HEK293 (cell line): Measurements from ENCODE around the gene STRN3.

Source experiments
- IKZF3 ChIP-seq: fragments of 450-650 bp; IDR thresholded peaks from 2 replicates; pipeline ENCODE4 v1.5.0; 2018; ENCODE audit warnings: missing biosample characterization, mild to moderate bottlenecking, missing genetic modification characterization, moderate library complexity
- PBX3 ChIP-seq: sonication (generic); formaldehyde crosslinking; IDR thresholded peaks from 2 replicates; pipeline ENCODE4 v1.8.1; 2022; ENCODE audit warnings: mild to moderate bottlenecking, moderate library complexity, missing genetic modification reagents
- PRDM1 ChIP-seq: fragments of 450-650 bp; formaldehyde crosslinking; IDR thresholded peaks from 2 replicates; pipeline ENCODE4; 2016; ENCODE audit warnings: missing biosample characterization, missing genetic modification characterization
- PRDM2 ChIP-seq: fragments of 450-650 bp; formaldehyde crosslinking; IDR thresholded peaks from 2 replicates; pipeline ENCODE4 v1.5.1; 2016; ENCODE audit warnings: missing biosample characterization, missing genetic modification characterization, borderline replicate concordance
- SALL2 ChIP-seq: fragments of 450-650 bp; formaldehyde crosslinking; IDR thresholded peaks from 2 replicates; pipeline ENCODE4 v1.5.0; 2017; ENCODE audit warnings: missing biosample characterization, mild to moderate bottlenecking, missing genetic modification characterization, borderline replicate concordance
- SCRT1 ChIP-seq: fragments of 450-650 bp; formaldehyde crosslinking; IDR thresholded peaks from 2 replicates; pipeline ENCODE4 v1.5.1; 2016; ENCODE audit warnings: missing biosample characterization, missing genetic modification characterization, borderline replicate concordance
- SP2 ChIP-seq: fragments of 450-650 bp; formaldehyde crosslinking; IDR thresholded peaks from 2 replicates; pipeline ENCODE4 v1.5.1; 2016; ENCODE audit warnings: missing biosample characterization, missing genetic modification characterization
- WT1 ChIP-seq: fragments of 450-650 bp; formaldehyde crosslinking; IDR thresholded peaks from 2 replicates; pipeline ENCODE4 v1.5.1; 2016; ENCODE audit warnings: missing biosample characterization, missing genetic modification characterization
- ZBTB26 ChIP-seq: fragments of 450-650 bp; formaldehyde crosslinking; optimal IDR thresholded peaks from 2 replicates; pipeline ENCODE3; 2016; ENCODE audit warnings: missing biosample characterization, mild to moderate bottlenecking, missing genetic modification characterization
- ZBTB8A ChIP-seq: fragments of 450-650 bp; formaldehyde crosslinking; IDR thresholded peaks from 2 replicates; pipeline ENCODE4 v1.5.1; 2016; ENCODE audit warnings: missing biosample characterization, missing genetic modification characterization
- ZEB2 ChIP-seq: fragments of 450-650 bp; formaldehyde crosslinking; IDR thresholded peaks from 2 replicates; pipeline ENCODE4 v1.5.1; 2016; ENCODE audit warnings: missing biosample characterization, missing genetic modification characterization
- ZFP3 ChIP-seq: fragments of 450-650 bp; formaldehyde crosslinking; IDR thresholded peaks from 2 replicates; pipeline ENCODE4 v1.5.1; 2016; ENCODE audit warnings: low read depth, missing biosample characterization, missing genetic modification characterization
- ZNF121 ChIP-seq: fragments of 450-650 bp; formaldehyde crosslinking; IDR thresholded peaks from 2 replicates; pipeline ENCODE4 v1.5.1; 2016; ENCODE audit warnings: missing biosample characterization, missing genetic modification characterization
- ZNF138 ChIP-seq: fragments of 450-650 bp; formaldehyde crosslinking; IDR thresholded peaks from 2 replicates; pipeline ENCODE4 v1.5.1; 2016; ENCODE audit warnings: missing biosample characterization, missing genetic modification characterization, borderline replicate concordance
- ZNF140 ChIP-seq: fragments of 450-650 bp; formaldehyde crosslinking; IDR thresholded peaks from 2 replicates; pipeline ENCODE4 v1.5.1; 2016; ENCODE audit warnings: missing biosample characterization, missing genetic modification characterization
- ZNF214 ChIP-seq: fragments of 450-650 bp; formaldehyde crosslinking; IDR thresholded peaks from 2 replicates; pipeline ENCODE4 v1.5.1; 2017; ENCODE audit warnings: missing biosample characterization, mild to moderate bottlenecking, missing genetic modification characterization, borderline replicate concordance
- ZNF239 ChIP-seq: fragments of 450-650 bp; formaldehyde crosslinking; IDR thresholded peaks from 2 replicates; pipeline ENCODE4 v1.5.1; 2016; ENCODE audit warnings: missing biosample characterization, missing genetic modification characterization
- ZNF292 ChIP-seq: fragments of 450-650 bp; formaldehyde crosslinking; IDR thresholded peaks from 2 replicates; pipeline ENCODE4 v1.5.1; 2016; ENCODE audit warnings: low read depth, missing biosample characterization, missing genetic modification characterization, borderline replicate concordance
- ZNF311 ChIP-seq: fragments of 450-650 bp; formaldehyde crosslinking; IDR thresholded peaks from 2 replicates; pipeline ENCODE4 v1.5.1; 2017; ENCODE audit warnings: missing biosample characterization, missing genetic modification characterization, borderline replicate concordance
- ZNF433 ChIP-seq: fragments of 450-650 bp; formaldehyde crosslinking; IDR thresholded peaks from 2 replicates; pipeline ENCODE4 v1.5.1; 2016; ENCODE audit warnings: missing biosample characterization, missing genetic modification characterization, low read depth
- ZNF501 ChIP-seq: fragments of 450-650 bp; formaldehyde crosslinking; IDR thresholded peaks from 2 replicates; pipeline ENCODE4 v1.5.1; 2016; ENCODE audit warnings: missing biosample characterization, missing genetic modification characterization
- ZNF521 ChIP-seq: fragments of 450-650 bp; formaldehyde crosslinking; IDR thresholded peaks from 2 replicates; pipeline ENCODE4 v1.5.1; 2017; ENCODE audit warnings: missing biosample characterization, mild to moderate bottlenecking, missing genetic modification characterization
- ZNF560 ChIP-seq: fragments of 450-650 bp; formaldehyde crosslinking; IDR thresholded peaks from 2 replicates; pipeline ENCODE4 v1.5.1; 2017; ENCODE audit warnings: missing biosample characterization, missing genetic modification characterization, borderline replicate concordance
- ZNF561 ChIP-seq: fragments of 450-650 bp; IDR thresholded peaks from 2 replicates; pipeline ENCODE4 v1.5.1; 2018; ENCODE audit warnings: missing biosample characterization, missing genetic modification characterization, borderline replicate concordance
- ZNF704 ChIP-seq: fragments of 450-650 bp; formaldehyde crosslinking; IDR thresholded peaks from 2 replicates; pipeline ENCODE4 v1.5.1; 2016; ENCODE audit warnings: missing biosample characterization, missing genetic modification characterization
- ZNF791 ChIP-seq: fragments of 450-650 bp; formaldehyde crosslinking; IDR thresholded peaks from 2 replicates; pipeline ENCODE4 v1.5.1; 2016; ENCODE audit warnings: missing biosample characterization, missing genetic modification characterization
- TF ChIP-seq, protein P1 (sequence below): fragments of 450-650 bp; formaldehyde crosslinking; IDR thresholded peaks from 2 replicates; pipeline ENCODE4 v1.5.1; 2016; ENCODE audit warnings: missing biosample characterization, missing genetic modification characterization
- TF ChIP-seq, protein P2 (sequence below): fragments of 450-650 bp; IDR thresholded peaks from 2 replicates; pipeline ENCODE4 v1.5.1; 2018; ENCODE audit warnings: missing biosample characterization, missing genetic modification characterization

Gene STRN3

DNA sequence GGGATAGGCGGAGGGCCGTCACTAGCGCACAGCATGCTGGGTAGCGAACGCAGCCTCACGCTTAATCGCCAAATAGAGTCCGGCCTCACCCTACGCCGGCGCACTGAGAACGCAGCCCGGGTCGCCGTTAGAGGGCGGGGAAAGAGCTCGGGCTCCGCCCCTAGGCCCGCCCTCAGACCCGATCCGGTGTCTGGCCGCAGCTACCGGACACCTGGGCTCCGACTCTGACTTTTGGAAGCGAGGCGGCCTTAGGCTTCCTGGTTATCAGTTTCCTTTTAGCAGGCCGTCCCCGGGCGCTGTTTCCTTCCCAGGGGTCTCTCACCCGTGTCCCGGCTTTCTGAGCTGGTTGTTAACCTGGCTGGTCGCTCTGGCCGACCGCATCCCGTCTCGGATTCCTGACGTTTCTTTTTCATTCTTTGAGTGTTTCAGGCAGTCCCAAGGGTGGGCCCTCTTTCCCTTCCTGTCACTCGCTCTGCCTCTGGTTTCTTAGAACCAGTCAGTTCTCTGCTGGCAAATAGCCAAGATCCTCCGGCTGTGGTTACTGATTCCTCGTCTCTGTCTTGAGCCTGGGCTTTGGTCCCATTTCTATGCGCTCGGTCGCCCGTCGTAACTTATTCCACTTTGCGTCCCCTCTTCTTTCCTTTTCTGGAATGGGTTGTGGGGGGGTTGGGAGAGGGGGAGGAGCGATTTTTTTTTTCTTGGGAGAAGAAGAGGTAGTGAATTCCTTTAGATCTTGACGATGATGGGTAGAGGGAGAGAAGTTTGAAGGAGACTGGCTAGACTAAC lies 464 bp upstream of the STRN3 start (continued):
- no peak for TF ChIP-seq PBX3 (CRISPR knock-in tag)
- TF ChIP-seq SCRT1 (tag by site-specific recombination) = no peak
- no peak for TF ChIP-seq ZNF704 (tag by site-specific recombination)
- no peak for TF ChIP-seq PRDM2 (tag by site-specific recombination)
- peak; percentile 99 for TF ChIP-seq ZNF121 (tag by site-specific recombination)
- TF ChIP-seq SALL2 (tag by site-specific recombination) = no peak
- TF ChIP-seq ZNF791 = no peak
- no peak for TF ChIP-seq ZBTB26 (tag by site-specific recombination)
- TF ChIP-seq, protein P1, sequence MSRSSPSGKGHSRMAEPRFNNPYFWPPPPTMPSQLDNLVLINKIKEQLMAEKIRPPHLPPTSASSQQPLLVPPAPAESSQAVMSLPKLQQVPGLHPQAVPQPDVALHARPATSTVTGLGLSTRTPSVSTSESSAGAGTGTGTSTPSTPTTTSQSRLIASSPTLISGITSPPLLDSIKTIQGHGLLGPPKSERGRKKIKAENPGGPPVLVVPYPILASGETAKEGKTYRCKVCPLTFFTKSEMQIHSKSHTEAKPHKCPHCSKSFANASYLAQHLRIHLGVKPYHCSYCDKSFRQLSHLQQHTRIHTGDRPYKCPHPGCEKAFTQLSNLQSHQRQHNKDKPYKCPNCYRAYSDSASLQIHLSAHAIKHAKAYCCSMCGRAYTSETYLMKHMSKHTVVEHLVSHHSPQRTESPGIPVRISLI (tag by site-specific recombination) = 0 out of 2 replicates have a peak, but pooled peaks have one; percentile 55
- peak; percentile 21; the same call in 1 of the 2 replicates for TF ChIP-seq ZBTB8A (tag by site-specific recombination)
- TF ChIP-seq ZNF140 = no peak
- TF ChIP-seq ZNF501 = no peak
- no peak for TF ChIP-seq ZNF292 (tag by site-specific recombination)
- no peak for TF ChIP-seq ZNF239 (tag by site-specific recombination)
- TF ChIP-seq ZNF560 (tag by site-specific recombination) = no peak
- TF ChIP-seq ZNF138 = no peak
- TF ChIP-seq ZNF521 (tag by site-specific recombination) = no peak
- TF ChIP-seq SP2 (tag by site-specific recombination) = peak; percentile 78
- TF ChIP-seq WT1 (tag by site-specific recombination) = no peak
- peak; percentile 86 for TF ChIP-seq IKZF3 (tag by site-specific recombination)
- TF ChIP-seq, protein P2, sequence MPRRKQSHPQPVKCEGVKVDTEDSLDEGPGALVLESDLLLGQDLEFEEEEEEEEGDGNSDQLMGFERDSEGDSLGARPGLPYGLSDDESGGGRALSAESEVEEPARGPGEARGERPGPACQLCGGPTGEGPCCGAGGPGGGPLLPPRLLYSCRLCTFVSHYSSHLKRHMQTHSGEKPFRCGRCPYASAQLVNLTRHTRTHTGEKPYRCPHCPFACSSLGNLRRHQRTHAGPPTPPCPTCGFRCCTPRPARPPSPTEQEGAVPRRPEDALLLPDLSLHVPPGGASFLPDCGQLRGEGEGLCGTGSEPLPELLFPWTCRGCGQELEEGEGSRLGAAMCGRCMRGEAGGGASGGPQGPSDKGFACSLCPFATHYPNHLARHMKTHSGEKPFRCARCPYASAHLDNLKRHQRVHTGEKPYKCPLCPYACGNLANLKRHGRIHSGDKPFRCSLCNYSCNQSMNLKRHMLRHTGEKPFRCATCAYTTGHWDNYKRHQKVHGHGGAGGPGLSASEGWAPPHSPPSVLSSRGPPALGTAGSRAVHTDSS = no peak
- peak; percentile 99 for TF ChIP-seq ZEB2 (tag by site-specific recombination)
- TF ChIP-seq ZNF214 (tag by site-specific recombination) = no peak
- no peak for TF ChIP-seq ZNF311 (tag by site-specific recombination)
- no peak for TF ChIP-seq ZFP3 (tag by site-specific recombination)
- TF ChIP-seq ZNF561 (tag by site-specific recombination) = no peak; the same call in 1 of the 2 replicates
- peak; percentile 54; the same call in 1 of the 2 replicates for TF ChIP-seq PRDM1
- no peak for TF ChIP-seq ZNF433 (tag by site-specific recombination)
